ENCODE measurements around the gene EMC6. TPM values are rescaled to one million over a fixed set of nuclear protein-coding genes. Genes with fewer than 3 reads are reported as not detected.
A peak's percentile ranks its signal among the peaks of the same experiment; 100 is the strongest.

EMC6 gene
- total RNA-seq, 4 donors from 2014 or later = 3.0 to 24.4 (median 13.2) TPM

DNA sequence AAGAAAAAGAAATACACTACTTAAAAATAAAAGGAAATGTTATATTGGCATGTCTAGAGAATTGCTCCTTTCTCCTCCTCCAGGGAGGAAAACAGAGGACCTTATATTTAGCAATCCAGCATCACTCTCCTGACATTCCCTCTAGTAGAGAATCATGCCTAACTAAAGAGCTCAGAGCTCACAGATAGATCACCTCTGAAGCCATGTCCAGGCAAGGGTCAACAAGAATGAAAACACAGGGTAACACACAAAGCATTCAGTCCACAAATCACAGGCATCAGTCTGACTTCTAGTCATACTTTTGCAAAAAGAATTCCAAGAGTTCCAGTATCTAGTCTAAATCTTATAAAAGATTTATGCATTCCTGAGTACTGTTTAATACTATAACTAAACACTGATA is 50.7 kb downstream of the EMC6 start:
- TF ChIP-seq POLR2AphosphoS5 (IDR thresholded peaks at IDR 0.05) (no peak), EP300 (IDR thresholded peaks at IDR 0.05; ENCODE audit: low read depth) (no peak), POLR2A (IDR thresholded peaks at IDR 0.05) (no peak)
- TF ChIP-seq, protein P1, sequence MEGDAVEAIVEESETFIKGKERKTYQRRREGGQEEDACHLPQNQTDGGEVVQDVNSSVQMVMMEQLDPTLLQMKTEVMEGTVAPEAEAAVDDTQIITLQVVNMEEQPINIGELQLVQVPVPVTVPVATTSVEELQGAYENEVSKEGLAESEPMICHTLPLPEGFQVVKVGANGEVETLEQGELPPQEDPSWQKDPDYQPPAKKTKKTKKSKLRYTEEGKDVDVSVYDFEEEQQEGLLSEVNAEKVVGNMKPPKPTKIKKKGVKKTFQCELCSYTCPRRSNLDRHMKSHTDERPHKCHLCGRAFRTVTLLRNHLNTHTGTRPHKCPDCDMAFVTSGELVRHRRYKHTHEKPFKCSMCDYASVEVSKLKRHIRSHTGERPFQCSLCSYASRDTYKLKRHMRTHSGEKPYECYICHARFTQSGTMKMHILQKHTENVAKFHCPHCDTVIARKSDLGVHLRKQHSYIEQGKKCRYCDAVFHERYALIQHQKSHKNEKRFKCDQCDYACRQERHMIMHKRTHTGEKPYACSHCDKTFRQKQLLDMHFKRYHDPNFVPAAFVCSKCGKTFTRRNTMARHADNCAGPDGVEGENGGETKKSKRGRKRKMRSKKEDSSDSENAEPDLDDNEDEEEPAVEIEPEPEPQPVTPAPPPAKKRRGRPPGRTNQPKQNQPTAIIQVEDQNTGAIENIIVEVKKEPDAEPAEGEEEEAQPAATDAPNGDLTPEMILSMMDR (IDR thresholded peaks at IDR 0.05) = no peak
- intact Hi-C loops (cut with DNase I; ENCODE audit: low total_unique reads) = no loop called here
- Histone ChIP-seq H3K27ac (peak overlapping the region in 2 of 4 donors; percentile 59 to 60), H3K36me3 (peaks cover 0 to 39% (median 15%) of the 10 kb centered on the region in 4 donors), H3K9me3 (no peaks in the 10 kb centered on the region), H3K4me3 (no peak overlapping the region), H3K4me1 (peaks cover 10 to 41% (median 22%) of the 10 kb centered on the region in 4 donors), H3K27me3 (no peaks in the 10 kb centered on the region)
- in situ Hi-C loops (cut with MboI; ENCODE audit: low pct_ligation_motif_present in 1 of 4, low pct_unique_long_range_greater_than_20kb in 1 of 4, low sequenced_read_pairs in 3 of 4) = no loop called here
- DNase-seq = no peak

Other genes starting within 250 kb of the EMC6 start
- gene OR1E2, start 235.0 kb upstream of the EMC6 start, total RNA-seq = not detected
- not detected for gene SPATA22, start 197.0 kb upstream of the EMC6 start, total RNA-seq
- gene ASPA, start 192.8 kb upstream of the EMC6 start, total RNA-seq = 1 to 10 TPM in 3 of 4 donors, under 1 TPM in 1; 1.00 to 5.2 (median 2.9) TPM
- 1 to 10 TPM in 3 of 4 donors, under 1 TPM in 1; 0.20 to 7.1 (median 3.7) TPM for gene TRPV3, start 111.0 kb upstream of the EMC6 start, total RNA-seq
- 10 to 100 TPM in 3 of 4 donors, 1 to 10 TPM in 1; 7.0 to 30.7 (median 10.7) TPM for gene TRPV1, start 59.4 kb upstream of the EMC6 start, total RNA-seq
- 10 to 100 TPM in 3 of 4 donors, 1 to 10 TPM in 1; 9.0 to 50.9 (median 24.2) TPM for gene SHPK, start 32.6 kb upstream of the EMC6 start, total RNA-seq
- gene CTNS, start 32.1 kb upstream of the EMC6 start, total RNA-seq = 10 to 100 TPM in 3 of 4 donors, 1 to 10 TPM in 1; 1.2 to 25.7 (median 18.8) TPM
- gene TAX1BP3, start 234 bp upstream of the EMC6 start, total RNA-seq = 100 to 1,000 TPM; 129 to 451 (median 202) TPM
- gene P2RX5, start 27.3 kb downstream of the EMC6 start, total RNA-seq = 10 to 100 TPM in 1 of 4 donors, 1 to 10 TPM in 1, under 1 TPM in 2; 0.68 to 11.4 (median 2.1) TPM
- 1 to 10 TPM in 1 of 4 donors, under 1 TPM in 2, not detected in 1; 0.14 to 2.4 (median 0.64) TPM for gene HASPIN, start 55.1 kb downstream of the EMC6 start, total RNA-seq
- 10 to 100 TPM in 2 of 4 donors, 1 to 10 TPM in 2; 2.8 to 23.1 (median 14.5) TPM for gene ITGAE, start 132.4 kb downstream of the EMC6 start, total RNA-seq
- 10 to 100 TPM; 28.9 to 55.6 (median 45.8) TPM for gene NCBP3, start 177.4 kb downstream of the EMC6 start, total RNA-seq
- gene CAMKK1, start 224.2 kb downstream of the EMC6 start, total RNA-seq = 10 to 100 TPM in 1 of 4 donors, 1 to 10 TPM in 3; 2.9 to 31.0 (median 5.0) TPM
- gene P2RX1, start 247.7 kb downstream of the EMC6 start, total RNA-seq = 10 to 100 TPM in 1 of 4 donors, 1 to 10 TPM in 2, under 1 TPM in 1; 0.82 to 11.2 (median 7.0) TPM